GM19438 (cell line): ENCODE measurements around the gene RNF150.
"Not testable (repeated sequence)": the region's sequence is repeated elsewhere in the genome, so short reads cannot be mapped to it uniquely, and the experiment has no call there.

Experiments used
- ATAC-seq: cut with Tn5 transposase; IDR thresholded peaks from one replicate; pipeline ENCODE4 v1.9.1; 2021; ENCODE audit warnings: low read depth; ENCODE audit not compliant: unreplicated experiment

RNF150 gene

DNA sequence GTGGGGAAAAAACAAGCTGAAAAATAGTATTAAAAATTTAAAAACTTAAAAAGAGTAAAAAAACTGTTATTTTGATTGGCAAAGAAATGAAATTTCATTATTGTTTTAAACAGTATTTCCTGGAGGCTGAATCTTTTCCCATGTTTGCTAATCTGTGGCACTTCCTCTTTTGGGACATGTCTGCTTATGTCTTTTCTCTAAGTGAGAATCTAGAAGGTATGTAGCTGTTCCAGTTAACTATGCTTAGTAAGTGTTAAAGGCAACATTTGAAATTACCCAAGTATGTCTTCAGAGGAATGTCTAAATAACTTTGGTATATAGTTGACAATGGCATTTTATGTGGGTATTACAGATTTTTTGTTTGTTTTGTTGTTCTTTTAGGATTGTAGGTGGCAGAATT, 295.5 kb downstream of the RNF150 start:
- ATAC-seq: no peak

DNA sequence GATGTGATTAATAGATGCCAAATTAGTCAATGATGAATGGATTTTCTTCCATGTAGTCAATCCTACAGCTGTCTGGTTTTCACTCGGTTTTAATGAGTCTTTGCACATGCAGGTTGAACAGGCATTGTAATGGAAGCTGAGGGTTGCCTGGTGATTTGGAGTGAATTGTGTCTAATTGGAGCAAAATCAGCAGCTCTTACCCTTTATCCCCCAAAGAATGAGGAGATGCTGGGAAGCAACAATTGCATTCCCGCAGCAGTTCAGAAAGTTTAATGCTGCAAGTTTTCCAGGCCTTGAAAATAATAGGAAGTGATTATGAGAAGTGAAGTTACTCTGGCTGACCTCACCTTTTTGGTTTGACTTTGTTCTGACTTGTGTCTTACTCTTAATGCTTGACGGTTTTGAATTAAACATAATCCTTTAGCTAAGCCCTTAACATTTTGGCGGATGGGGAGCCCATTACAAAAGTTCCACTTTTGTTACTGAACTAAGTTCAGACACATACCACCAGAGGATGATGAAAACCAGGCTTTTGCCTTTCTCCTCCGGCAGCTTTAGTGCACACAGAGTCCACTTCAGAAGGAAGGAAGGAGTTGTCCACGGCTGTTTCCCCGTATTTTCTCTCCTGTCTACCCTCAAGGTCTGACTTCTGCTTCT, 298.3 kb downstream of the RNF150 start:
- ATAC-seq: no peak

DNA sequence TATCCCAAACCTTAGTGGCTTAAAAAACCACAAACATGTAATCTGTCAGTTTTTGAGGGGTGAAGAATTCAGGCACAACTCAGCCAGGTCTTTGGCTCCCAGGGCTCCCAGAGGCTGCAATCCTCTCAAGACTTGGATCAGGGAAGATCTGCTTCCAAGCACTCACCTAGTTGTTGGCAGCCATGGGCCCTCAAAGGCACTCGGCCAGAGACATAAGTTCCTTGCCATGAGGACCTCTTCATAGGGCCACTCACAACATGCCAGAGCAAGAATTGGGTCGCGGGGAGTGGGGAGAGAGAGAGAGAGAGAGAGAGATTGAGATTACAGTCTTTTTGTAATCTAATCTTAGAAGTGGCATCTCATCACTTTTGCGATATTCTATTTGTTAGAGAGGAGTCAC, 300.0 kb downstream of the RNF150 start:
- no peak for ATAC-seq

DNA sequence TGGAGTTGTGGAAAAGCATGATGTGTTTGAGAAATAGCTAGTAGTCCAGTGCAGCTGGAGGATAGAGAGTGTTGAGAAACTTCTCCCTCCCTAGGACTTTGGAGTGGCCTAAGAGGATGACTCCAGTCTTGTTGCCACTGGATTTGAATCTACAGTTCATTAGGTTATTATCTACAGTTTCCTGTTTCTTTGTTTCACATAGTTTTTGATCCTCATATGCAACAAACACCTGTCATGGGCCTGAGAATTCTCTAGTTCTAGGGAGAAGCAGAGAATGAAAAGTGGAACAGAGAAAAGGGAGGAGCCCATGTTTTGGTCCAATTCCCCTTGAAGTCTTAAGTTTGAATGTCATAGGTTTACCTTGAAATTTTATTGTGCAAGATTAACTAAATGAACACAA, 303.4 kb downstream of the RNF150 start:
- peak; percentile 91 for ATAC-seq

DNA sequence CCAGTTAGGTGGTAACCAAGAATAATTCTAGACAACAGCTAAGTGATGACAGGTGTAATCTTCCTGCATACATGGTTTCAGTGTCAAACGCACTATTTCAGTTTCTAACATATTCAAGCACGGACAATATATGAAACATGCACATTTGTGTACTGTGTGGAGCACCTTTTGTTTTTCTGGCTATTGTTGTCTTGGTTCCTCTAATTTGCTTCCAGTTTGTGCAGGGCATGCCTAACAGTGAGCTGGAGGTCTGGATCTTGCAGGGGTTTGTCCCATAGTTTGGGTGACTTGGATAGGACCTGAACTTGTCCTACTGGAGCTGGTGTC, 306.6 kb downstream of the RNF150 start:
- ATAC-seq: no peak

DNA sequence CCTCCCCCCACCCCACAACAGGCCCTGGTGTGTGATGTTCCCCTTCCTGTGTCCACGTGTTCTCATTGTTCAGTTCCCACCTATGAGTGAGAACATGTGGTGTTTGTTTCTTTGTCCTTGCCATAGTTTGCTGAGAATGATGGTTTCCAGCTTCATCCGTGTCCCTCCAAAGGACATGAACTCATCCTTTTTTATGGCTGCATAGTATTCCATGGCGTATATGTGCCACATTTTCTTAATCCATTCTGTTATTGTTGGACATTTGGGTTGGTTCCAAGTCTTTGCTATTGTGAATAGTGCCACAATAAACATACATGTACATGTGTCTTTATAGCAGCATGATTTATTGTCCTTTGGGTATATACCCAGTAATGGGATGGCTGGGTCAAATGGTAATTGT, 312.7 kb downstream of the RNF150 start:
- not testable (repeated sequence) for ATAC-seq

DNA sequence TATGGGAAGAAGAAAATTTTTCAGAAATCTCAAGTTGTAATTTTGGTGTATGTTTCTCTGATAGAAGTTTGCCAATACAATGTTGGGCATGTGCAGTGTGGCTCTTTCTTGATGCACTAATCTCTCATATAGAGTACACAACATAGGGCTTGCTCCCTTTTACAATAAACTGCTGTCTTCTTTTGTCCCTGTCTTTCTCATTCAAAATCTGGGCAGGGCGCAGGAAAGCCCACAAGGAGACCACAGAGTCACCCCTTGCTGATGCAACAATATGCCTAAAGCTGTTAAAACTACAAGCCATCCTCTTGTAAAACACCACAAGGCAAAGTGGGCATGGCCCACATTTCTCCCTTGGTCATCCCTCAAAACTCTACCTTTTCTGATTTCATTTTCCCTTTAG, 313.7 kb downstream of the RNF150 start:
- no peak for ATAC-seq

DNA sequence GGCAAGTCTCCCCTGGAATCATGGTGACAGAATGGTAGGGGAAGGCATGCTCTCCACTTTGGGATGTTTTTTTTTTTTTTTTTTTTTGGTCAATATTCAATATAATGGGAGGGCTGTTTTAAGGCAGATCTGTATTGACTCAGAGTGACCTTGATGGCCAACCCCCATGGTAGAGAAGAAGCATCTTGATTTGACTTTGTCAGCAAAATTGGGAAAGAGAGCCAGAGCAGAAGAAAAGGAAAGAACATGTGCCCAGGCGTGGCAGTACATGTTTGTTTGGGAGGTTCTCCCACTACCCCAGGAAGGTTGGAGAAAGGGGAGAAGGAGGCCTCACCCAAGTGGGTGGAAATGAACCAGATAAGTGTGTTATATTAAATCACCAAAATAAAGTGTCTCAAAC, 314.8 kb downstream of the RNF150 start:
- no peak for ATAC-seq

DNA sequence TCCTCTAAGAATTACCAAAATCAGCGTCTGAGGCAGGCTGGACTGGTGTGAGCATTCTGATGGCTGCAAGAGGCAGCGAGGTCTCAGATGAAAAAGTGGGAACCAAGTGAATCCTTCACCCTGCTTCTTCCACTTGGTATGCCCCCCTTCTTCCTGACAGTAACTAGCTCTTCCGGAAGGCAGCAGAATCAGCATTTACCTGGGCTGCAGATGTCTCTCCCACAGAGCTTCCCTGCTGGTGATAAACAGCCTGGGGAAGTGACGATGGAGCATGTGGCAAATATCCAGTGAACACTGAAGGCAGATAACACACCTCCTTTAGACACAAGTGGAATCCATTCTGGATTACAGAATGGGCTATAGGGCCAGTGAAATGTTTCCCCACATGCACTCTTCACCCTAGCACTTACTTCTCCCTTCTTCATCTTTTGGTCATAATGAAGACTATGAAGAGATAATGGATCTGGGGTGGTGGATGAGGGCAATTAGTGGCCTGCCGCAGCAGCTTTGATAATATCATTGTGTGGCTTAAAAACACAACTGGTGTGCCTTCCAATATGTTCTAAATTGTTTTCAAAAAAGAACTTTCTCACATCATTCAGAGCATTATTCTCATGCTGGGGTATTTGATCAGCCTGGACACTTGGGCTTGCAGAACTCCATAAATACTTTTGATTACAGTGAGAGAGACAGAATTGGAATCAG, 316.3 kb downstream of the RNF150 start:
- ATAC-seq: no peak

DNA sequence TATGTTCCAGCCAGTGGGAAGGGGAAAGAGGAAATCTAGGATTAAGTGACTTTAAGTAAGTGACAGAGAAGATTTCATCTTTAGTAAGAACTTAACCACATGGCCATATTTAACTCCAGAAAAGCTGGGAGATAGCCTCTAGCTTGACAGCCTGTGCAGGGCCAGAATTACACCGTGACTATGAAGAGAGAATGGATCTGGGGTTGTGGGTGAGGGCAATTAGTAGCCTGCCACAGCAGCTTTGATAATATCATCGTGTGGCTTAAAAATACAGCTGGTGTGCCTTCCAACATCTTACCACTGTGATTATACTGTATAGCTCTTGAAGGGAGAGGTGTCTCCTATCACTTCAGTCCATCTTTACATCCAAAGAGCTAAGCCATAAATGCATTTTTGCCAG, 319.5 kb downstream of the RNF150 start:
- no peak for ATAC-seq

DNA sequence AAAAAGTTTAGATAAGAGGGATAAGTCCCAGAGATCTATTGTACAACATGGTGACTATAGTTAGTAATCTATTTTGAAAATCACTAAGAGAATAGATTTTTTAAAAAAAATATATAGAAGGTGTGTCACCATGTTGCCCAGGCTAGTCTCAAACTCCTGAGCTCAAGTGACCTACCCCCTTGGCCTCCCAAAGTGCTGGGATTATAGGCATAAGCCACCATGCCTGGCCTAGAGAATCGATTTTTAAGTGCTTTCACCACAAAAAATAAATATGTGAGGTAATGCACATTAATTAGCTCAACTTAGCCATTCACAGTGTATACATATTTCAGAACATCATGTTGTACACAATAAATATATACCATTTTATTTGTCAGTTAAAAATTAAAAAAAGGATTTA, 320.4 kb downstream of the RNF150 start:
- no peak for ATAC-seq

DNA sequence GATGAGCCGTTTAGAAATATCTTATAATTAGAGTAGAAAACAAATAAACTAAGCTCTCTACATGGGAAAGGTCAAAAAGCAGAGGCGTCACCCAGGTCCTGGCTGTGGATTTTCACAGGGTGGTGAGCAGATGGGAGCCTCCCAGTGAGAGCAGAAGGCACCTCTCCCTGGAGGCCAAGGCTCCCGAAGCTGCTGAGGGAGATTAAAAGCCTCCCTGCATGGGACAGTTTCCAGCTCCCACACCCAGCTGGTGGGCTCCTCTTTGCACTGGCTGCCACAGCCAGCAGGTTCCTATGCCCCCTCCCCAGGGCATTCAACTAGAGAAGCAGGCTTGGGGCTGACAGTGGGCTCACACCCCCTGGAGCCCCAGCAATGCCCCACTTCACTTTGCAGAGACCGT, 321.8 kb downstream of the RNF150 start:
- ATAC-seq: no peak

DNA sequence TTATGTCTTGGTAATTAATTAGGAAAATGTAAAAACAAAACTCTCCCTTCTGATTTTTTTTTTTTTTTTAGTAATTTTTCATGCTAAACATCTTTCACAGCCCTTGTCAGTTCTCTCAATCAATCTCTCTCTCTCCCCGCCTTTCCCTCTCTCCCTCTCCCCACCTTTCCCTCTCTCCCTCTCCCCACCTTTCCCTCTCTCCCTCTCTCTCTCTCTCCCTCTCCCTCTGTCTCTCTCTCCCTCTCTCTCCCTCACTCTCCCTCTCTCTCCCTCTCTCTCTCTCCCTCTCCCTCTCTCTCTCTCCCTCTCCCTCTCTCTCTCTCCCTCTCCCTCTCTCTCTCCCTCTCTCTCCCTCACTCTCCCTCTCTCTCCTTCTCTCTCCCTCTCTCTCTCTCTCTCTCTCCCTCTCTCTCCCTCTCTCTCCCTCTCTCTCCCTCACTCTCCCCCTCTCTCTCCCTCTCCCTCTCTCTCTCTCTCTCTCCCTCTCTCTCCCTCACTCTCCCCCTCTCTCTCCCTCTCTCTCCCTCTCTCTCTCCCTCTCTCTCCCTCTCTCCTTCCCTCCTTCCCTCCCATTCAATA, 322.6 kb downstream of the RNF150 start:
- ATAC-seq: not testable (repeated sequence)
